Activated CD8-positive, alpha-beta memory T cell treated with anti-CD3 and anti-CD28 coated beads, Interleukin-2, amount 50 U/mL, for 1 hour (primary cell): ENCODE results near the gene HCFC1R1.

Source experiments
- DNase-seq: peaks from one replicate; pipeline ENCODE4 v3.0.0-alpha.2; 2020; ENCODE audit errors: extremely low read depth

The HCFC1R1 gene

DNA sequence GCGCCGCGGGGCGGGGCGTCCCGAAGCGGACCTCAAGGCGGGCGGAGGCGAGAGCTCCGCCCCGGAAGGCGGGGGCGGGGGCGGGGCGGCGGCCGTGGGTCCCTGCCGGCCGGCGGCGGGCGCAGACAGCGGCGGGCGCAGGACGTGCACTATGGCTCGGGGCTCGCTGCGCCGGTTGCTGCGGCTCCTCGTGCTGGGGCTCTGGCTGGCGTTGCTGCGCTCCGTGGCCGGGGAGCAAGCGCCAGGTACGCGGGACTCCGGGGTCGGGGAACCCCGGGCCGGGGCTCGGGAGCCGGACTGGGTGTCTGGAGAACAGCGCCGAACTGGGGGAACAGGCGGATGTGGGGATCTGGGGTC, 3.5 kb downstream of the HCFC1R1 start, which contains the start of gene TNFRSF12A:
Gene TNFRSF12A, plus strand, starts transcription at position 122 of the 357 bp plus-strand sequence. Its CDS starts 30 bp downstream, at position 152.
- DNase-seq = no peak

DNA sequence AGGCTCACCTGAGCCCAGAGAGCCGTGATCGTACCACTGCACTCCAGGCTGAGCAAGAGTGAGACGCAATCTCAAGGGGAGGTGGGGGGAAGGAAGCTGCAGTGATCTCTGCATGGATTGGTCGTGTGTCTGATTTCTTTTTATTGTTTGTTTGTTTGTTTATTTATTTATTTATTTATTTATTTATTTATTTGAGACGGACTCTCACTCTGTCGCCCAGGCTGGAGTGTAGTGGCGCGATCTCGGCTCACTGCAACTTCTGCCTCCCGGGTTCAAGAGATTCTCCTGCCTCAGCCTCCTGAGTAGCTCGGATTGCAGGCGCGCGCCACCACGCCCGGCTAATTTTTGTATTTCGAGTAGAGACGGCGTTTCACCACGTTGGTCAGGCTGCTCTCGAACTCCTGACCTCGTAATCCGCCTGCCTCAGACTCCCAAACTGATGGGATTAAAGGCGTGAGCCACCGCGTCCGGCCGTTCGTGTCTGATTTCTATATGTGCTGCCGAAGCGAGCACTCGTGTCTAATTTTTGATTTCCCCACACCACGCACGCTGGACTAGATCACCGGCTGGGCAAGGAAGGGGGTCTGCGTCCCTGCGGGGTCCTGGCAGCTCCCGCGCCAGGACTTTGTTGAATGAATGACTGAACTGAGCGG, 4.0 kb downstream of the HCFC1R1 start:
- no peak for DNase-seq

DNA sequence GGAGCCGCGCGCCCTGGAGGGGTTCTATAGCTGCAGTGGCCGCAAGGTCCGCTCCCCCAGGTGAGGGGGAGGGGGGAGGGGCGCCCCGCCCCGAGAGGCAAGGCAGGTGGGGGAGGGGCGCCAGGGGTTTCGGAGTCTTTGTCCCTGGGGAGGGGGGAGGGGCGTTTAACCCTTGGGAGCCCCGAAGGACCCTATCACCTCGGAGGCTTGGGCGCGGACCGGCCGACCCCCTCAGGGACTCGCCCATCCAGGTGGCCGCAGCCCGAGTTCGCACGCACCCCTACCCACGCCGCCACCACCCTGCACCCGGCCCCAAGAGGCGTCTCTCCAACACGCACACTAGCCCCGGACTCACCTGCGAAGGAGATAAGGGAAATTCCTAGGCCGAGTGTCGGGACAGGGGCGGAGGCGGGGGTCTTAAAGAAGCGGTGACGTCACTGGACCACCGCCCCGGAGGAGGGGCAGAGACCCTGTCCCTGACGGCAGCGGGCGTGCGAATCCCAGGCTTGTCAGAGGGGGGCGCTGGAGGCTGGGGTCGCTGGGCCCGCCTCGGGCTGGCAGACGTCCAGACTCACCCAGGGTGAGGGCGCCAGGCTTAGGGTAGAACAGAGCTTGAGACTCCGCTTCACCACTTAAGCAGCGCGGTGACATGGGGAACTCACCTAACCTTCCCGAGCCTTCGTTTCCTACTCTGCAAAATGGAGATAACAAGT, 5.8 kb downstream of the HCFC1R1 start, which contains the start of gene CLDN6:
Gene CLDN6, minus strand, starts transcription at position 390 of the 713 bp plus-strand sequence. CDS start 2,162 bp downstream, outside the sequence.
- DNase-seq = no peak

DNA sequence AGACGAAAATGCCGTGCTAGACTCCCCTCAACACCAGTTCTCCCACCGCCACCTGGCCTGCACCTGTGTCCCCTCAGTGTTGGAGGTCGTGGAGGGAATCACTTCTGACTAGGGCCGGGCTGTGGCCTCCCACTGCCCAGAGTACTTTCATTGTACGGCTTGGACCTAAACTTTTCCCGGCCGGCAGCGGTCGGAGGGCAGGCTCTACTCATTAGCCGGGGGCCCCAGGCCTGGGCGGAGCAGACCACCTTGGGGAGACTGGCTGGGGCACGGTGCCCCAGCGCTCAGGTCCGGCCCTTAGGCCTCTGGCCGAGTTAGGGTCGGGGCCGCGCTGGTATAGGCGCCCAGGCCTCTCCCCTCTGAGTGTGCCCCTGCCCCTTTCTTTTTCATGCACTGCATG, 6.4 kb downstream of the HCFC1R1 start:
- DNase-seq = no peak

DNA sequence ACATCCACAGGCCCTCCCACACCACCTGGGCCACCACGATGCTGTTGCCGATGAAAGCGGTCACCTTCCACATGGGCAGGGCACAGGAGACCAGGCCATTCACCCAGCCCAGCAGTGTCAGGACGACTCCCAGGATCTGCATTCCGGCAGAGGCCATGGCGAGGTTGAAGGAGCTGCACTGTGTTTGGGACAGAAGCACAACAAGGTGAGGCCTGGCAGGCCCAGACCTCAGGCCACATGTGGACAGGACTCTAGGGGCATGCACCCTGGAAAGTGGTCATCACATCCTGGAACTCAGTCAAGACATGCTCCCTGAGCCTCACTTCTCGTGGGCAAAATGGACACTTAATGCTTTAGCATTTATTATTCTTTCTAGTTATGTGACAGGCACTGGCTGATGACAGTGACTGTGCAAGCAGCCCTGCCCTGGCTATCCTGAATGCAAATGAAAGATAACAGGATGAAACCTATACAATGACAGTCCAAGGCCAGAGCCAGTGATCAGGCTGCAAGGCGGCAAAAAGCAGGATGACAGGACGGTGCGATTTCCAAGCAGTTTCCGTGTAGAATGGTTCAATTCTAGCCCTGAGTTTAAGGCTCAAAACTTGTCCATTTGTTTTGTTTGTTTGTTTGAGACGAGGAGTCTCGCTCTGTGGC, 7.7 kb downstream of the HCFC1R1 start:
- DNase-seq = no peak

DNA sequence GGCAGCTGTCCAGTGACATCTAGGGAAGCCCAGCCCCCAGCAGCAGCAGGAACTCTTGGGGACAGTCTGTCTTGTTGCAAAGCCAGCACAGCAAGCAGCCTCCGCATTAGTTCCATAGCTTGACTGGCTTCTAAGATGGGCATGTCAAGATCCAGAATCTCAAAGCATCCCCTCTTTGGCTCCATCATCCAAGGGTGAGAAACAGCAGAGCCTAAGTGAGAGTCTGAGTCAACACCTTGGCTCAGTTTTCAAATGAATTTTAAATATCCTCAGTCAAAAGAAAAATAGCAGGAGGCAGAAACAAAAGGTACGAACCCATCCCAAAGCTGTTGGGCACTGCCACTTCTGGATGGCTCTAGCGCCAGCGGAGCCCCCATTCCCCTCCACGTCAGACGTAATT, 8.8 kb downstream of the HCFC1R1 start:
- DNase-seq = no peak

DNA sequence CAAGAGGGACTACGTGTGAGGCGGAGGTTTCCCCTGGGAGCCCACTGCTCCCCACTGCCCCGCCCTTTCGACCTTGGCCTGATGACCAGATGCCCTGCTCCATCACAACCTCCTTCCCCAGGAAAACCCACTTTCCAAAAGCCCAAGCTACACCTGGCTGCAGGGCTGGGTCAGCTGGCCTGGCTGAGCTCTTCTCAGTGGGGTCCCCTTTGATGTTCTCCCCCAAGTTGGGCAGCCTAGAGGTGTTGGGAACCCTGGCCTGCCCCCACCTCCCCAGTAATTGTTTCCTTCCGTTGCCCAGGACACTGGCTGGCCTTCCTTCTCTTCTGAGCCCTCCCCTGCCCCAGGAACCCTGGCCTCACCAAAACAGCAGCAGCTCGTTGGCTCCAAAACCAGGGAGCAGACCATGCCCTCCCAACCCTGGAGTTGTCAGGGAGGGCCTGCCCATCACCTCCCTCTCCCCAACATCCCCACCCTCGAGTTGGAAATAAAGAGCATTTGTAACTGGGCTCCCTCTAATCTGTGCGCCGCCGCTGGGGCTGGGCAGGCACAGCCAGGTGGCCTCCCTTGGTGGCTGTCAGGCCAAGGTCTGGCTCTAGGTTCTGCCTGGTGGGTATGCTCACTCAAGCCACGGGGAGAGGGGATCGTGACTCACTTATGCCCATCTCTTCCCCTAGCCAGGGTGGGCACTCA, 9.6 kb downstream of the HCFC1R1 start:
- no peak for DNase-seq

DNA sequence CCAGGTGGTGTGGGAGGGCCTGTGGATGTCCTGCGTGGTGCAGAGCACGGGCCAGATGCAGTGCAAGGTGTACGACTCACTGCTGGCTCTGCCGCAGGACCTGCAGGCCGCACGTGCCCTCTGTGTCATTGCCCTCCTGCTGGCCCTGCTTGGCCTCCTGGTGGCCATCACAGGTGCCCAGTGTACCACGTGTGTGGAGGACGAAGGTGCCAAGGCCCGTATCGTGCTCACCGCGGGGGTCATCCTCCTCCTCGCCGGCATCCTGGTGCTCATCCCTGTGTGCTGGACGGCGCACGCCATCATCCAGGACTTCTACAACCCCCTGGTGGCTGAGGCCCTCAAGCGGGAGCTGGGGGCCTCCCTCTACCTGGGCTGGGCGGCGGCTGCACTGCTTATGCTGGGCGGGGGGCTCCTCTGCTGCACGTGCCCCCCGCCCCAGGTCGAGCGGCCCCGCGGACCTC, 10.2 kb downstream of the HCFC1R1 start:
- DNase-seq = no peak

DNA sequence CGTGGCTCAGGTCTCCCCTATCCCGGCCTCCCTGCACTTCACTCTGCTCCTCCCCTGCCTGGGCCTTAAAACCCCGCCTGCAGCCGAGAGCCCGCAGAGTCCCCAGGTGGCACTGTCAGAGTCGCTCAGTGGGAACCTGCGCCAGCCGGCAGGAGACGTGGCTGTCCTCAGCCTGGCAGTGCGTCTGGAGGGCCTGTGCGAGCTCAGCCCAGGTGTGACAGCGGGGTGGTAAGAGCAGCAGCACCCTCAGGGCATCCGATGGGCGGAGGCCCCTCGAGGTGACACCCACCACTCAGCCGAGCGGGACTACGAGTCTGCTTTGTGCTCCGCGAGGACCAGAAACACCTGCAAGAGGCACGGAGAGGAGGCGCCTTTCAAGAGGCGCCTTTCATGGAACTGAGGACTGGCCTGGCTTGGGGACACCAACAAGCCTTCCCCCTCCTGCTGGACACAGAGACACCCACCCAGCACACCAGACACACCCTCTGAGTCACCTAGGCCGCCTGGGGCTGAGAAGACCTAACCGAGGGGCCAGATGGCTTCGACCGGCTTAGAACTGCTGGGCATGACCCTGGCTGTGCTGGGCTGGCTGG, 10.8 kb downstream of the HCFC1R1 start, which contains the start of gene CLDN9:
Gene CLDN9, plus strand, starts transcription at position 96 of the 593 bp plus-strand sequence. Its CDS starts 440 bp downstream, at position 536.
- no peak for DNase-seq

DNA sequence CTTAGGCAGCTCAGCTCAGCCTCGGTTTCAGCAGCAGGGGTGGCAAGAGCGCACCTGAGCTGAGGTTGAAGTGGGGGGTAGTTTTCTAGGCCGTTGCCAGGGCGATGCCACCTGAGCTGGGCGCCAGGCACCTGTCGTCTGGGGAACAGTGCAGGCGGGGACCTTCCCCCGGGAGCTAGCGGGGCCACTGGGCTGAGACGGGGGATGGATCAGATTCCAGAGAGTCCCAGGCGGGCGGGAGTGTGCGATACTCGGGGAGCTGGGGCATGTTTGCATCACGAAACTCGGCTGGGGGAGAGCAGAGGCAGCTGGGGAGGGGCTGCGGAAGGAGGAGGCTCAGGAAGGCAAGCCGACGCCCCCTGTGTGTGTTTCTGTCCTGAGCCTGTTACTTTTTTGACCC, 11.5 kb downstream of the HCFC1R1 start:
- DNase-seq = no peak

DNA sequence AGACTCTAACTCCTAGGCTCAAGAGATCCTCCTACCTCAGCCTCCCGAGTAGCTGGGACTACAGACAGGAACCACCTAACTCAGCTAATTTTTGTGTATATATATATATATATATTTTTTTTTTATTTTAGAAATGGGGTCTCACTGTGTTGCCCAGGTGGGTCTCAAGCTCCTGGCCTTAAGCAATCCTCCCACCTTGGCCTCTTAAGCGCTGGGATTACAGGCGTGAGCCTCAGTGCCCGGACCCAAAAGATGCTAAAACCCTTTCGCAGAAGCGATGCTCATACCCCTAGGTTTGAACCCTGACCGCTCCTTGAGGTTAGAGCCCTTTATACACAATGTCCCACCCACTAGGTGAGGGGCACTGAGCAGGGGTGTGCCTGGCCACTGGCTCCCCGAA, 13.2 kb downstream of the HCFC1R1 start:
- no peak for DNase-seq

DNA sequence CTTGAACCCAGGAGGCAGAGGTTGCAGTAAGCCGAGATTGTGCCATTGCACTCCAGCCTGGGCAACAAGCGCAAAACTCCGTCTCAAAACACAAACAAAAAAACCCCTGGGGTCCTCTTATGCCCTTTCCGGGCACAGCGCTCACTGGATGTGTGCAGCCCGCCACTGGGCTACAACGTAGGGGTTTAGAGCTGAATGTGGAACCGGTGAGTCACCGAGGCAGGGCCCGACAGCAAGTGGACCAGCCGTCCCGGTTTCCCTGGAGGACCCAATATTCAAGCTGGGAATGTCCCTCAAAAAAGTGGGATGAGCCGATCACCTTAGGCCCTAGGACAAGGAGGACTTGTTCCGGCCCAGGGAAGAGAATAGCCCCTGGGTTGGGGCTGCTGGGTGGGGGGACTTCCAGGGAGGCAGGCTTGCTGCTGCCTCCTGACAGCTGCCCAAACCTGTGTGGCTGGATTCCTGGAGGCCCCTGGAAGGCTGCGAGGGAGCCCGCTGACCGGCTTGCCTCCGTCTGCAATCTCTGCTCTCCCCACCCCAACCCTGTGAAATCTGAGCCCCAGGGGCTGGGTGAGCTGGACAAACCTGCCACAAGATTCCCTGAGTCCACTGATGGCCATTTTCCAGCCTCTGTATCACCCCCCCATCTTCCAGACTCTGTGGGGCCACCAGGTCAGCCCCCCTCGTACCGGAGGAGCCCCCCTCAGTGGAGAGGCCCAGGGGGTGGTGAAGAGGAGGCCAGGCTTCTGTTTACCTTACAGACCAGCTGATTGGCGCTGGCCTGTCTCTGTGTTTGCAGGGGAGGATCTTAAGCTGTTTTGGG, 14.0 kb downstream of the HCFC1R1 start:
- no peak for DNase-seq

DNA sequence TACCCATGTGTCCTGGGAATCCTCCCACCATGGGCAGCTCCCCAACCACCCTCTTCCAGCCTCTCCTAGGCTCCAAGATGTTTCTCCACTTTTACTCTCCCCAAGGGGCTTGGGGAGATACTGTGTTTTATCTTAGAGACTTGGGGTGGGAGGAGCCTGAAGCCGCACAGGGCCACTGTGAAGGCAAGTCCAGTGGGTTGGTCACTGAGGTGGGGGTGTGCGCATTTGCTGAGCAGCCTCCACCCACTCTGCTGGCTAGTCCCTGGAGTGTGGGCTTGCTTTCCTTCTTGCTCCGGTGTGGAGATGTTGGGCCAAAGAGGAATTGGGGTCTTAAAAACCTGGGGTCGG, 15.1 kb downstream of the HCFC1R1 start:
- DNase-seq = no peak

DNA sequence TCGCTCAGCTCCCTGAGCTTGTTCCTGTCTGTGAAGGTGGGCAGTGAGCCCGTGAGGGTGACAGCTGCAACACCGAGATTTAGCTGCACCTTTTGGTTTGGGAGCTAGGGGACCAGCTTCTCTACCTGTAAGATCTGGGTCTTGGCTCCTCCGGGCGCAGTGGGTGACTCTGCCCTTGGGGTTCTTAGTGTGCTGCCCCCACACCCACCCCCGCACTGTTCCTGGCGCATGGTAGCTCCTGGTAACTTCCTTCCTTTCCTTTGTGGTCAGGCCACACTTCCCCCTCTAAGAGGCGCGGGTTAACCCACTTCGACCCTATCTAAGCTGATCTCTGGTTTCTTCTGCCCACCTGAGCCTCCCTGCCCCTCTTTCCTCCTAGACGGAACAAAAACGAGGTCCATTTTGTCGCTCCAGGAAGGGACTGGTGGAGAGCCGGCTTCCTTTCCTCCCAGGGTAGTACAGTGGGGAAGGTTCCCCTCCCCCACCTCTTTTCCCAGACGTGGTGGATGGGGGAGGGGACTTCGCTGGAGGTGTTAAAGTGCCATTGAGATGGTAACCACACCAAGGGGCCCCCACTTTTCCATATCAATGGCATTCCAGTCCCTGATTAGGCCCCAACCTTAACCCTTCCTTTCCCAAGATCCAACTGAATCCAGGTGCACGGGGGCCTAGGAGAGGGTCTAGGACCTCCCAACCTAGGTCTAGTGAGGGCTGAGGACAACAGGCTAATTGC, 15.6 kb downstream of the HCFC1R1 start:
- no peak for DNase-seq

DNA sequence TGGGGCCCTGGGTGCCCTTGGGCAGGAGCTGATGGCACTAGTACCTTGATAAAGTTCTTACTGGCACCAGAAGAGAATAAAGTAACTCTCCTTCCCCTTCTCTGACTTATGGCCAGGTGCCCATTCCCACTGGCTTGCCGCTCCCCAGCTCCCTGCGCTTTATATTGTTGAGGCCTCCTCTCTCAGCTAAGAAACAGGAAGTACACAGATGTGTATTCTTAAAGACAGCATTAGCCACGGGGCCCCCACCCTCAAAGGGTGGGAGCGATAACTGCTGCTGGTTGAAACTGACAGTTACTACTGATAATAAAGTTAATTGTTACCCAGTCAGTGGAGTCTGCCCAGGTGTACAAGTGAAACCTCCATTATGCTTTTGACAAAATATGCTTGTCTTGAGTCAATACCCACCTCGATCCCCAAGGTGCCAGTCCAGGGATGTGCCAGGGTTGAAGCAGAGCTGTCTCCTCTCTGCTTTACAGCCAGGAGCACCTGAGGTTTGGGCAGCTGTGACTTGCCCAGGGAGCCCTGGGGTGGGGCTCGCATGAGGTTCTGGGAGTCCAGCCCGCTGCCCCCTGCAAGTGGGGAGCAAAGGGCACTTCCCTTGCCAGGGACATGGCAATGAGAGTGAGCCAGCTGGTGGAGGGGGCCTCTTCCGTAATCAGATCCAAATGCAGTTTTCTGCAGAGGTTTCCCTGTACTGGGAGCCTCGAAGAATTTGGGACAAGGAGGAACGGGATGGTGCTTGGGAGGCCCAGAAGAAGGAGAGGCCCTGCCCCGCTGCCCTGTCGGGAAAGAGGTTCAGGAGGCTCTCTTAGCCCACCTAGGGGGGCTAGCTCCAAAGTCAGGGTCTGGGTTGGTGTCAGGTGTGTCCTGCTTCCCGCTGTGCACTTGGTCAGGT, 16.4 kb downstream of the HCFC1R1 start:
- no peak for DNase-seq

DNA sequence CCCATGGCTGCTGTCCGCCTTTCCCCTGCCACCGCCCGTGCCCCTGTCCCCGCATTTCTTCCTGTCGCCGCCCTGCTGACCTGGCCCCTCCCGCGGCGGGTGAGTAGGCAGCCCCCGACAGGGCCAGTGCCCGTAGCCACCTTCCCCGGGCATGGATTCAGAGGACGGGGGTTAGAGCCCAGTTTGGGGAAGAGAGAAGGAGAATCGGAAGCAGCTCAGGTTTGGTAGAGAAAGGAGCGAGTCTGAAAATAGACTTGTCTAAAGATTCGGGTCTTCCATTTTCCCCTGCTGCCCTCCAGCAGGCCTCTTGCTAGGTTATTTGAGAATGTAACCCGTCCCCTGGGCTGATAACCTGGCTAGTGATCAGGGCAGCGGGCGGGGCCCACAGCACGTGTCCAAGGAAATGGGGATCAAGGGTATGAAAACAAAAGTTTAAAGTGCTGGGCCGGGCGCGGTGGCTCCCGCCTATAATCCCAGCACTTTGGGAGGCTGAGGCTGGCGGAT, 18.9 kb downstream of the HCFC1R1 start:
- no peak for DNase-seq

DNA sequence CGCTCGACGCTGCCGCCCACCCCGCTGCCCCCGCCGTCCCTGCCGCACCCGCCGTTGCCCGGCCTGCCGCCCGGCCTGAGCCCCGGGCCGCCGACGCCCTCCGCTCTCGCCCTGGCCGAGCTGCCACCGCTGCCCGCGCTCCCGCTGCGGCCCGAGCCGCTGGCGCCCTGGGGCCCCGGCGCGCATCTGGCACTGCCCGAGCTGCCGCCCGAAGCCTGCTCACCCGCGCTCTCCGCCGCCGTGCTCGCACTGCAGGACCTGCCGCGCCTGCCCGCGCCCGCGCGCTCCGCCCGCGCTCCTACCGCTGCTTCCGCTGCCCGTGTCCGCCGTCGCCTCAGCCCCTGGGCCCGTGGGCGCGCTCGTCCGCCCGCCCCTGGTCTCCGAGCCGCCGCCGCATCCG, 19.4 kb downstream of the HCFC1R1 start:
- DNase-seq = no peak

DNA sequence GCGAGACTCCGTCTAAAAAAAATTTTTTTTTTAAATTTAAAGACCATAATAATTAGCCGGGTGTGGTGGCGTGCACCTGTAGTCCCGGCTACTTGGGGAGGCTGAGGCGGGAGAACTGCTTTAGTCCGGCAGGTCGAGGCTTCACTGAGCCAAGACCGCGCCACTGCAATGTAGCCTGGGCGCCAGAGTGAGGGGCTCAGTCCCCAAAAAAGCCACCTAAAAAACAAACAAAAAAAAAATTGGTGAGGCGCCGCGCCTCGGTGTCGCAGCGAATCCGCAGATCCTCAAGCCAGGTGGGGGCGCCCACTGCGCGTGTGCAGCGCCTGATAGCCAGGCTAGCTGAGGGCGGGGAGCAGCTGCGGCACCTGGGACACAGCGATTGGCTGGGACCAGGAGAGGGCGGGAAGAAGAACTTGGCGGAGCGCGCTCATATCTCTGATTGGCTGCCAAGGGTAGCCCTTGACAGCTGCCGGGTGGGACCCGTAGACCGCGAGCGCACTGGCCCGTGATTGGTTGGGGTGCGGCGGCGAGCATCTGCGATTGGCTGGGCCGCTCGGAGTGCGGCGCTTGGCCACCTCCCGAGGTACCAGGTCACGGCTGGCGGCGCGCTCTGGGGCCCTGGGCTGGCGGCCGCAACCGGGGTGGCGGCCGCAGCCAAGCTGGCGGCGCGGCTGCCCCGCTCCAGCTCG, 20.0 kb downstream of the HCFC1R1 start:
- DNase-seq = peak; percentile 88
